IPS DF 6.9 (cell line): Measurements from ENCODE around the gene NADK2.

Experiments used
- DNase-seq: peaks from one replicate; pipeline ENCODE4 v3.0.0-alpha.2; 2013; ENCODE audit warnings: low read depth, low spot score
- H3K27ac ChIP-seq: one replicate; pipeline ENCODE4 v1.5.1; 2013; ENCODE audit warnings: low read length, control low read depth
- H3K27me3 ChIP-seq: 2 replicates; pipeline ENCODE4 v1.6.1; 2013; ENCODE audit warnings: mild to moderate bottlenecking, low read length; ENCODE audit not compliant: control insufficient read depth, insufficient read depth
- H3K36me3 ChIP-seq: 2 replicates; pipeline ENCODE4 v1.6.1; 2013; ENCODE audit warnings: low read length; ENCODE audit not compliant: control insufficient read depth, insufficient read depth
- H3K4me1 ChIP-seq: 2 replicates; pipeline ENCODE4 v1.6.1; 2013; ENCODE audit warnings: low read length; ENCODE audit not compliant: control insufficient read depth, insufficient read depth
- H3K4me3 ChIP-seq: 2 replicates; pipeline ENCODE4 v1.5.1; 2013; ENCODE audit warnings: mild to moderate bottlenecking, low read length
- H3K9me3 ChIP-seq: 2 replicates; pipeline ENCODE4 v1.6.1; 2013; ENCODE audit warnings: low read length, inconsistent platforms; ENCODE audit not compliant: control insufficient read depth, insufficient read depth
- WGBS: extraction: QIAGEN DNeasy Blood & Tissue Kit; methylation state at CpG from one replicate; pipeline ENCODE4 v1.1.7; 2013; ENCODE audit warnings: mixed read lengths, missing lambda C conversion rate; ENCODE audit not compliant: insufficient read length, insufficient coverage; 5-methylcytosine and 5-hydroxymethylcytosine counted together

Gene NADK2

DNA sequence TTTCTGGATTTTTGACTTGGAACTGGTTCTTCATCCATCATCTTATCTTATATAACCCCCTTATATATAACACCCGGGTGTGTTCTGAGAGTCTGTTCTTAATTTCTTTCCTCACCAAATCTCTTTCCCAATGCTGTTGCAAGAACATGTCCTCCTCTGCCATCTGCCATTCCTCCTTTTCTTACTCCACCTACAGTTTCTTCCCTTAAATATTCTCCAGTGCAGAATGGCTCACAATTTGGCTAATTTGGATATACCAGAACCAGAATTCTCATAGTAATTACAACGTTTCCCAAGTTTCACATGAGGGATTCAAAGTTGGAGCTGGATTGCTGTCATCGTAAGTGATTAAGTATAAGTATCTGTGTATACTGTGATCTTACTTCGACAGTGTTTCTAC is 61.8 kb downstream of the NADK2 start:
- Histone ChIP-seq H3K4me3 (no peak overlapping the region), H3K36me3 (no peaks in the 10 kb centered on the region; the same call in 1 of the 2 replicates), H3K27me3 (no peaks in the 10 kb centered on the region), H3K27ac (no peak overlapping the region), H3K4me1 (no peaks in the 10 kb centered on the region), H3K9me3 (no peaks in the 10 kb centered on the region)
- no CpG with 5 or more reads among the region's 4 CpGs for WGBS
- DNase-seq: no peak

DNA sequence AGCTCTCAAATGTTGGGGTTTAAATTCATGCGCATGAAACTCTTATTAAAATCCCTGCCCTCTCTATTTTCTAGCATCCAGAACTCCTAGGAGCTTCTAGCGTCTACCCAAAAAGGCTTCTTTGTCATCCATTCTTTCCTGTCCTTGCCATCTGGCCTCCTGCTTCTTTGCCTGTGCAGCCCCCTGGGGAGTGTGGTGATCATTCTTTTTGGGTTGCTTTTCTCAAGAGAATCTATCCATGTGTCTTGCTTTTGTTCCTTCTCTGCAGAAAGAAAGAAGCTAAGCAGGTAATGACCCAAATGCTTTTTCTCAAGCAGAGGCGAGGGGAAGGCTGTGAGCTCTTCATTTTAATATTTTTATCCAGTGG is 63.2 kb downstream of the NADK2 start:
- H3K27ac ChIP-seq: no peak overlapping the region

DNA sequence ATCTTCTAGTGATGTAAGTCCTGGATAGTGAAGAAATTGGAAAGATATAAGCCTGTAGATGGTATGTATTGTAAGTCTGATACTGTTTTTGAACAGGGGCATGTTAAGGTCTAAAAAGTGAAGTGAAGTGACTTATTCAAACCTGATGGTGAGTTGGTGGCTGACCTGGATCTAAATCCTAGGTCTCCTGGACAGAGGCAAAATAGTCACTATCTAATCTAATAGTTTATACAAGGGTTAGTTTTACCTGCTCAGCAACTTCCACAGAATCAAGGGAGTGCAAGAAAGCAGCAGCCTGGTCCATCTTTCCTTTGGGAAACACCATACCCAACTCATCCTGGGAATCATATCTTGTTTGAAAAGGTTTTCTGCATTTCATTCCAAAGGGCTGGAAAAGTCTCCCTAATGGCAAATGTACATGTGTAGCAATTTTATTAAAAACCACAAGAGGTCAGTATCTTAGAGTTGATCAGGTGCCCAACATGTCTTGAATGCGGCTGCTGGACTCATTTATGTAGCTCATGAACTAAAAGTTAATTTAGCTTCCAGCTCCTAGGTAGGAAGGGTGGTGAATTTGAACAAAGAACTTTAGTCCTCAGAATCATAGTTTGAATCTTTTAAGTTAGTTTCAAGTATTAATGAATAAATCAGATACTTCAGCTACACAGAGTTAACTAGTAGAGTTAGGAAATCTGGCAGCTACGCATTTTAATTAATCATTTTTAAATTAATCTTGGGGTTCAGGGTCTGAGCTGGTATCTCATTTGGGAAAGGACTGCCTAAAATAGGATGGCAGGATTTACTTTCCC is 63.8 kb downstream of the NADK2 start:
- peaks cover 2% of the 10 kb centered on the region; the same call in 1 of the 2 replicates for H3K36me3 ChIP-seq
- no peaks in the 10 kb centered on the region for H3K9me3 ChIP-seq
- no peaks in the 10 kb centered on the region for H3K27me3 ChIP-seq
- WGBS: no CpG with 5 or more reads among the region's 2 CpGs
- no peak overlapping the region for H3K27ac ChIP-seq
- no peak overlapping the region for H3K4me3 ChIP-seq
- H3K4me1 ChIP-seq: no peaks in the 10 kb centered on the region
- DNase-seq: no peak

More for the DNA sequence above, 63.2 kb downstream of the NADK2 start:
- H3K4me1 ChIP-seq: no peaks in the 10 kb centered on the region
- no peak overlapping the region for H3K4me3 ChIP-seq
- H3K36me3 ChIP-seq: peaks cover 2% of the 10 kb centered on the region; the same call in 1 of the 2 replicates
- H3K27me3 ChIP-seq: no peaks in the 10 kb centered on the region
- WGBS: no CpG with 5 or more reads among the region's 3 CpGs
- no peak for DNase-seq
- no peaks in the 10 kb centered on the region for H3K9me3 ChIP-seq

DNA sequence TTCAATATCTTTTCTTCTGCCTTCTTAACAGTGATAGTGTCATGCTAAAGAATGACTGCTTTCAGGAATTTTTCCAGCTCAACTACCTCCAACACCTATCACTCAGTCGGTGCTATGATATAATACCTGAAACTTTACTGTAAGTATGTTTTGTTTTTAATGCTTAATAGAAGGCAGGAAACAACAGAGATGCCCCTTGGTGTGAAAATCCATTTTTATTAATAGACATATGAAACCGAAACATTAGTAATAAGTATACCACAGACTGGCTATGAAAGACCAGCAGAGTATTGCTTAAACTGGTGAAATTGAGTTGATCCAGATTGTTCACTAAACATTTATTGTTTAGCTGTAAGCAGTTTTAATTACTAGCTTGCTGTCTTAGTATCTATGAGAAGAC is 64.6 kb downstream of the NADK2 start:
- Histone ChIP-seq H3K36me3 (peaks cover 2% of the 10 kb centered on the region; the same call in 1 of the 2 replicates), H3K4me3 (no peak overlapping the region), H3K27ac (no peak overlapping the region), H3K27me3 (no peaks in the 10 kb centered on the region), H3K4me1 (no peaks in the 10 kb centered on the region), H3K9me3 (no peaks in the 10 kb centered on the region)
- WGBS: no CpG with 5 or more reads among the region's 2 CpGs
- no peak for DNase-seq

DNA sequence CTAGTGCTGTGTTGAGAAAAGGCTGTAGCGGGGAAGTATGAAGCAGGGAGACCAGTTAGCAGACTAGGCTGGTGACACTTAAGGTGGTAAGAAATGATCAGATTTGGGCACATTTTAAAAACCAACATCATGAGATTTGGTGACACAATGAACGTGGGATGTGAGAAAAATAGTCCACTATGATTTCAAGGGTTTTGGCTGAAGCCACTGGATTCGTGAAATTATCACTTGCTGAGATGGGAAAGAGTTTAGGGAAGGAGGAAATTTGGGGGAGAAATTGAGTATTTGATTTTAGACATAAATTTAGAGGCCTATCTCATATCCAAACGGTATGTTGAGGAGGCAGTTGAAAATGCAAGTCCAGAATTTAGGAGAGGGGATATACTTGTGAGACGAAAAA is 66.7 kb downstream of the NADK2 start:
- no peak overlapping the region for H3K4me3 ChIP-seq
- H3K4me1 ChIP-seq: no peaks in the 10 kb centered on the region
- no CpG with 5 or more reads among the region's 5 CpGs for WGBS
- H3K27ac ChIP-seq: no peak overlapping the region
- H3K27me3 ChIP-seq: no peaks in the 10 kb centered on the region
- H3K36me3 ChIP-seq: peaks cover 2% of the 10 kb centered on the region; the same call in 1 of the 2 replicates
- no peak for DNase-seq
- no peaks in the 10 kb centered on the region for H3K9me3 ChIP-seq

DNA sequence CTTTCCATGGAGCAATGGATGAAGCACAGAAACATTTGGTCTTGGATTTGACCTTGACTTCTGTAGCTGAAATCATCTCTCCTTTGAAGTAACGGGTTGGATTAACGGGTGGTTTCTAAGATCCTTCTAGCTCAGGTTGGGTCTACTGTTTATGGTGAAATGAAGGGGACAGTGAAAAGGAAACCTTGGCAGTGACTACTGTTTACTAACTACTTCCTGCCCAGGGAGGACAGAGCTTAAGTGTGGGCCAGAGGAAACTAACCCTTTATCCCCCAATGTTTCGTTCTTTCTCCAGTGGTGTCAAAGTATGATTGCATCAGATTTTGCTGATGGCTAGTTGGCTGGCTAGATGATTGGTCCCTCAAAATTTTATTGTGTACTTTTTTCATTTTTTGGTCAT is 67.6 kb downstream of the NADK2 start:
- Histone ChIP-seq H3K27me3 (no peaks in the 10 kb centered on the region), H3K4me1 (no peaks in the 10 kb centered on the region), H3K36me3 (peaks cover 2% of the 10 kb centered on the region; the same call in 1 of the 2 replicates), H3K27ac (no peak overlapping the region), H3K4me3 (no peak overlapping the region), H3K9me3 (no peaks in the 10 kb centered on the region)
- WGBS: no CpG with 5 or more reads among the region's 3 CpGs
- DNase-seq: no peak

DNA sequence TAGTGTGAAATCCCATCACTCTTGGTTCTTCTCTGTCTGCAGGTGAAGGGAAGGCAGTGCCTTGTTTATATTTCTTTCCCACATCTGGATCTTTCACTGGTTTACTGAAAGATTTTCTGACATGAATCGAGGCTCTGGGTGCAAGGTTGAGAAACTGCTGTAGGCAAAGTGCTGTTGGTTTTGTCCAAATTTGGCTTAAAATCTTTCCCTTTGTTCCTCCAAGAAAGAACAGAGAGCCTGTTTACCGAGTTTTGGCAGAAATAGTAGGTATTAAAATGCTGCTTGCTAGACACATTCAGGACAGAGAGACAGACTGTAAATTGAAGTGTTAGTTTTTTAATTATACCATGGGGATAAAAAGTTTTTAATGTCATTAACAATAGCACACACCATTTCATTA is 68.3 kb downstream of the NADK2 start:
- Histone ChIP-seq H3K27me3 (no peaks in the 10 kb centered on the region), H3K4me3 (no peak overlapping the region), H3K27ac (no peak overlapping the region), H3K9me3 (no peaks in the 10 kb centered on the region), H3K4me1 (no peaks in the 10 kb centered on the region), H3K36me3 (peaks cover 6% of the 10 kb centered on the region; the same call in 1 of the 2 replicates)
- WGBS: no CpG with 5 or more reads among the region's 2 CpGs
- DNase-seq: no peak

DNA sequence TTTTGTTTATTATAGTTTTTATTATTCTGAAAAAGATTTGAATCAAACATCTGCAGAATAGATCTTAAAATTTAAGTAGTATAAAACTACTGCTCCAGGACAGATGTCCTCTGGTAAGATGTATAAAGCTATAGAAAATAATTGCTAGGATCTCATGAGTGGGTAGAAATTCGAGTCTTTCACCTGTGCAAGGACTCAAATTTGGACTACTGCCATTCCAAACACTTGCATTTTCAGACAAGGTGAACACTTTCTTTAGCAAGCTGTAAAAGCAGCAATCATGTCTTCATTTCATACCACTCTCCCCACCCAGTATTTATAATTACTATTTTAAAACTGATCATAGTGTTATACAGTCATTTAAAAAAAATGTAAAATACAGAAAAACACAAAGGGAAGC is 69.1 kb downstream of the NADK2 start:
- no peak for DNase-seq
- WGBS: no CpG with 5 or more reads among the region's 1 CpG
- peaks cover 6% of the 10 kb centered on the region; the same call in 1 of the 2 replicates for H3K36me3 ChIP-seq

DNA sequence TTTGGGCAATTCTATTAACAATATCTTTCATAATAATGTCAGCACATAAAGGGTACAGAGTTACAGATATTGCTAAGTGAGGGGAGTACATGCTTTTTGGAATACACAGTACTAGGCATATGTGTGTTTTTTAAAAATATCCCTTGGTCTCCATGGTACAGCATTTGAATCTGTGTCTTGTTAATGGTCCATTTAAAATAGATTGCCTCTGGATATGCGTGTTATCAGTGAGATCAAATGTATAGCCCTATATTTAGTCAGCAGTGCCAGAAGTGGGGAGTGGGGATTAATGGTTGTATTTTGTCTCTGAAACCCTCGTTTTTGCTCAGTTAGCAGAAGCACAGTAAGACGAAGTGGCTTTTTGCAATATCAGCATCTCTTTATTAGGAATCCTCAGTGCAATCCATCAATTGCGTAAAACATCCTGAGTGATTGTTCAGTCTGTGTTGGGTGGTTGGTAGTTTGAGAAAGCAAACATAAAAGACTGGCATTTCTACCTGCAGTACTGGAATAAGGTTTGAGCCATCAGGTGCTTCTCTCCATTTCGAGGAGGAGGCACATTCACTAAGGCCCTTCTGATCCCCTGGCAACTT is 70.8 kb downstream of the NADK2 start:
- Histone ChIP-seq H3K9me3 (no peaks in the 10 kb centered on the region), H3K4me1 (no peaks in the 10 kb centered on the region), H3K27ac (no peak overlapping the region), H3K27me3 (no peaks in the 10 kb centered on the region), H3K4me3 (no peak overlapping the region), H3K36me3 (peaks cover 6% of the 10 kb centered on the region; the same call in 1 of the 2 replicates)
- no peak for DNase-seq
- WGBS: no CpG with 5 or more reads among the region's 5 CpGs

More for the DNA sequence above, 69.1 kb downstream of the NADK2 start:
- no peaks in the 10 kb centered on the region for H3K9me3 ChIP-seq
- no peak overlapping the region for H3K4me3 ChIP-seq
- no peaks in the 10 kb centered on the region for H3K4me1 ChIP-seq
- no peak overlapping the region for H3K27ac ChIP-seq
- H3K27me3 ChIP-seq: no peaks in the 10 kb centered on the region

DNA sequence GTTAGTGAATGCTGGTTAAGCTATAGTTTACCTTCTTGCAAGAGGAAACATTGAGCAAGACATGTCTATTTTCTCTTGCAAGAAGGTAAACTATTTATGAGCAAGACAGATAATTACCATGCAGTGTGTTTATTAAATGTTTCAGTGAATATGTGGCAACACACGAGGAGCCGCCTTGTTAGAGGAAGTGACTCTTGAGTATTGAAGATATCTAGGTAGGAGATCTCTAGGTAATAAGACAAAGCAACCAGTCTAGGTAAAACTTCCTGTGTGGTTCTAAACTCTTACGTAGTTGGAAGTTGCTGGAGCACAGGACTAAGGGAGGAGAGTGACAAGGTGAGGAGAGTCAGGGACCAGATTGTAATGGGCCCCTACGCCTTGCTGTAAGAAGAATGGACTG is 73.0 kb downstream of the NADK2 start:
- Histone ChIP-seq H3K27ac (no peak overlapping the region), H3K27me3 (no peaks in the 10 kb centered on the region), H3K4me3 (no peak overlapping the region), H3K36me3 (peaks cover 7% of the 10 kb centered on the region; the same call in 1 of the 2 replicates), H3K4me1 (no peaks in the 10 kb centered on the region), H3K9me3 (no peaks in the 10 kb centered on the region)
- DNase-seq: no peak
- no CpG with 5 or more reads among the region's 4 CpGs for WGBS
